CD14-positive monocyte (primary cell): ENCODE measurements around the gene GAS6. TPM values are rescaled to one million over a fixed set of nuclear protein-coding genes. Genes with fewer than 3 reads are reported as not detected.

Source experiments
- DNase-seq, 3 donors: peaks; one replicate each; pipeline ENCODE4 v3.0.0-alpha.2; 2011 to 2022
- H2AFZ ChIP-seq: 2 replicates; pipeline ENCODE4 v1.6.0; 2012; ENCODE audit warnings: mild to moderate bottlenecking, low read depth, low read length, inconsistent platforms; ENCODE audit not compliant: insufficient read depth, poor library complexity, severe bottlenecking
- H3K27ac ChIP-seq, 2 donors: 1 replicate in 1 of 2; 2 replicates in 1 of 2; pipeline ENCODE4 v1.5.1; 2012 to 2013; ENCODE audit warnings: low read length in 2 of 2, control low read depth in 1 of 2, inconsistent platforms in 1 of 2, low read depth in 1 of 2, mild to moderate bottlenecking in 1 of 2
- H3K27me3 ChIP-seq, 2 donors: one replicate each; pipeline versions ENCODE4 v1.6.0 to v1.6.1; 2011 to 2013; ENCODE audit warnings: low read length in 2 of 2; ENCODE audit not compliant: control insufficient read depth in 2 of 2, insufficient read depth in 2 of 2
- H3K36me3 ChIP-seq, 2 donors: replicated peaks in 1 of 2; 1 replicate in 1 of 2; 2 replicates in 1 of 2; pipeline versions ENCODE4 v1.5.1 to v1.6.1; 2012 to 2013; ENCODE audit warnings: low read length in 2 of 2, control low read depth in 1 of 2, inconsistent platforms in 1 of 2, mild to moderate bottlenecking in 1 of 2; ENCODE audit not compliant: insufficient read depth in 2 of 2, control insufficient read depth in 1 of 2
- H3K4me1 ChIP-seq, 2 donors: 1 replicate in 1 of 2; 2 replicates in 1 of 2; pipeline versions ENCODE4 v1.5.1 to v1.6.1; 2012 to 2013; ENCODE audit warnings: low read length in 2 of 2, control low read depth in 1 of 2, inconsistent platforms in 1 of 2, mild to moderate bottlenecking in 1 of 2, moderate library complexity in 1 of 2; ENCODE audit not compliant: insufficient read depth in 2 of 2, control insufficient read depth in 1 of 2
- H3K4me2 ChIP-seq: replicated peaks from 2 replicates; pipeline ENCODE3; 2012; ENCODE audit warnings: low read length, moderate library complexity, mild to moderate bottlenecking; ENCODE audit not compliant: poor library complexity, severe bottlenecking; ENCODE audit errors: extremely low read depth
- H3K4me3 ChIP-seq, 3 experiments: fragments of 200-600 bp in 1 of 3; sonication (generic) in 1 of 3; replicated peaks in 1 of 3; 1 replicate in 2 of 3; 2 replicates in 1 of 3; pipeline ENCODE4 v1.5.1; 2011 to 2013; ENCODE audit warnings: low read length in 3 of 3, mild to moderate bottlenecking in 3 of 3, control low read depth in 2 of 3, low read depth in 2 of 3, inconsistent platforms in 1 of 3, moderate library complexity in 1 of 3
- H3K79me2 ChIP-seq: 2 replicates; pipeline ENCODE4 v1.6.0; 2012; ENCODE audit warnings: mild to moderate bottlenecking, control low read depth, inconsistent platforms, low read length, moderate library complexity; ENCODE audit not compliant: insufficient read depth
- H3K9ac ChIP-seq: 2 replicates; pipeline ENCODE4 v1.6.0; 2017; ENCODE audit warnings: low read length, mild to moderate bottlenecking; ENCODE audit not compliant: insufficient read depth, poor library complexity, severe bottlenecking
- H3K9me3 ChIP-seq, 2 donors: replicated peaks in 1 of 2; 1 replicate in 1 of 2; 2 replicates in 1 of 2; pipeline versions ENCODE4 v1.5.1 to v1.6.1; 2012 to 2013; ENCODE audit warnings: low read length in 2 of 2, control low read depth in 1 of 2; ENCODE audit not compliant: control insufficient read depth in 1 of 2, insufficient read depth in 1 of 2
- H4K20me1 ChIP-seq: 2 replicates; pipeline ENCODE4 v1.6.0; 2012; ENCODE audit warnings: mild to moderate bottlenecking, low read length, control low read depth, moderate library complexity; ENCODE audit not compliant: insufficient read depth
- H3K27ac Mint-ChIP-seq, 7 donors: one replicate each; pipeline ENCODE4 v1.8.0; 2020; ENCODE audit warnings: mild to moderate bottlenecking in 7 of 7, mixed read lengths in 7 of 7, moderate library complexity in 6 of 7, inconsistent platforms in 2 of 7
- H3K27me3 Mint-ChIP-seq, 3 donors: one replicate each; pipeline ENCODE4 v1.8.0; 2021 to 2022; ENCODE audit warnings: low read depth in 3 of 3, mild to moderate bottlenecking in 3 of 3, mixed read lengths in 3 of 3, moderate library complexity in 3 of 3, inconsistent platforms in 1 of 3
- H3K36me3 Mint-ChIP-seq, 2 donors: one replicate each; pipeline ENCODE4 v1.8.0; 2020; ENCODE audit warnings: mixed read lengths in 2 of 2, inconsistent platforms in 1 of 2, mild to moderate bottlenecking in 1 of 2
- H3K4me1 Mint-ChIP-seq: one replicate; pipeline ENCODE4 v1.8.0; 2020; ENCODE audit warnings: mild to moderate bottlenecking, mixed read lengths
- H3K4me3 Mint-ChIP-seq, 2 donors: one replicate each; pipeline ENCODE4 v1.8.0; 2020; ENCODE audit warnings: mild to moderate bottlenecking in 2 of 2, mixed read lengths in 2 of 2, moderate library complexity in 1 of 2
- H3K9me3 Mint-ChIP-seq, 7 donors: one replicate each; pipeline ENCODE4 v1.8.0; 2020 to 2022; ENCODE audit warnings: mixed read lengths in 7 of 7, mild to moderate bottlenecking in 6 of 7, moderate library complexity in 6 of 7, inconsistent platforms in 2 of 7
- WGBS: methylation state at CpG from one replicate; pipeline ENCODE4 v1.1.5; 2013; ENCODE audit warnings: missing lambda C conversion rate; ENCODE audit not compliant: insufficient coverage; 5-methylcytosine and 5-hydroxymethylcytosine counted together
- intact Hi-C, 2 donors: fragments of 100-400 bp; cut with micrococcal nuclease; formaldehyde crosslinking; loops; one replicate each; pipeline versions ENCODE4 v1.15.0 to v1.15.1; 2023
- polyA plus RNA-seq, 3 donors: library from polyadenylated mRNA; depleted of rRNA in 1 of 3; unstranded in 2 of 3; stranded (reverse) in 1 of 3; fragments of 300-500 nt in 2 of 3; fragments of >200 nt in 1 of 3; fragmentation: Illumina TruSeq in 2 of 3; gene quantifications; 1 replicate in 2 of 3; 2 replicates in 1 of 3; pipeline ENCODE4 v1.2.3, GENCODE V29; 2012 to 2021
- TF ChIP-seq, protein P1 (sequence below): fragments of 200-600 bp; IDR thresholded peaks from one replicate; pipeline ENCODE4 v1.8.0; 2022; ENCODE audit warnings: antibody characterized with exemption, mild to moderate bottlenecking

The GAS6 gene
- polyA plus RNA-seq, 3 donors: 1.8 to 7.5 (median 1.9) TPM

DNA sequence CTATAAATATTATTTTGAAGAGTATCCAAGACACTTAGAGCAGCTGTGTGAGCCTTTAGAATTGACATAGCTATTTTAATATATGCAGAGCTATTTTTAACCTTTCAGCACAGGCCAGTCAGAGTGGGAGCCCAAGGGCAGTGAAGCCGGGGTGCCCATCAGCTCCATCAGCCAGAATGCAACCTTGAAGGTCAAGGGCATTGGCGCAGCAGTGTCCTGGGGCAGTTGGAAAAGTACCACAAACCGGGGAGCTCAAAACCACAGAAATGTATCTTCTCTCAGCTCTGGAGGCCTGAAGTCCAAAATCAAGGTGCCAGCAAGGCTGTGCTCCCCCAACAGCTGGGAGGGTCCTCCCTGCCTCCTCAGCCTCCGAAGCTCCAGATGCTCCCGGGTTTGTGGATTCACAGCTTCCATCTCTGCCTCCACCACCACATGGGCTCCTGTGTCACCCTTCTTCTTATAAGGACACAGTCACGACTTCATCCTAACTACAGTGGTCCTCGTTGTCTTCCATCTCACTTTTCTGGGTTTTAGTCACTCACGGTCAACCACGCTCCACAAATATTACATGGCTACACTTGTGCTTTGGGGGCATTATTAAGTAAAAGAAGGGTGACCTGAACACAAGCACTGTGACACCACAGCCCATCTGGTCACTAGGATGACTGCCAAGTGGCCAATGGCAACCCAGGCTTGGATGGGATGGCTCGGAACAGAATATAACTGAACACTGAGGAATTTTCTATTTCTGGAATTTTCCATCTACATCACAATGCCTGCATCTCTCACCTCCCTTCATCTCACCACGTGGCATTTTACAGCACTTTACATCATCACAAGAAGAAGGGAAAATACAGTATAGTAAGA, 15.9 kb upstream of the GAS6 start:
- Histone ChIP-seq H3K4me3 (no peak overlapping the region), H3K9me3 (peaks cover 0 to 13% of the 10 kb centered on the region in 2 donors), H4K20me1 (no peaks in the 10 kb centered on the region), H3K79me2 (no peaks in the 10 kb centered on the region), H3K4me1 (no peaks in the 10 kb centered on the region), H3K36me3 (no peaks in the 10 kb centered on the region), H3K27me3 (no peaks in the 10 kb centered on the region), H3K9ac (no peak overlapping the region), H2AFZ (no peak overlapping the region), H3K4me2 (no peak overlapping the region), H3K27ac (no peak overlapping the region)
- intact Hi-C loops: no loop called here
- no peak for DNase-seq
- Mint-ChIP-seq H3K36me3 (no peaks in the 10 kb centered on the region), H3K9me3 (peaks cover 0 to 14% (median 5%) of the 10 kb centered on the region in 7 donors), H3K27ac (no peak overlapping the region), H3K27me3 (peaks cover 10 to 21% (median 13%) of the 10 kb centered on the region in 3 donors), H3K4me1 (no peaks in the 10 kb centered on the region), H3K4me3 (no peak overlapping the region)
- 92% methylated on average over 6 of the region's 11 CpGs for WGBS
- TF ChIP-seq, protein P1, sequence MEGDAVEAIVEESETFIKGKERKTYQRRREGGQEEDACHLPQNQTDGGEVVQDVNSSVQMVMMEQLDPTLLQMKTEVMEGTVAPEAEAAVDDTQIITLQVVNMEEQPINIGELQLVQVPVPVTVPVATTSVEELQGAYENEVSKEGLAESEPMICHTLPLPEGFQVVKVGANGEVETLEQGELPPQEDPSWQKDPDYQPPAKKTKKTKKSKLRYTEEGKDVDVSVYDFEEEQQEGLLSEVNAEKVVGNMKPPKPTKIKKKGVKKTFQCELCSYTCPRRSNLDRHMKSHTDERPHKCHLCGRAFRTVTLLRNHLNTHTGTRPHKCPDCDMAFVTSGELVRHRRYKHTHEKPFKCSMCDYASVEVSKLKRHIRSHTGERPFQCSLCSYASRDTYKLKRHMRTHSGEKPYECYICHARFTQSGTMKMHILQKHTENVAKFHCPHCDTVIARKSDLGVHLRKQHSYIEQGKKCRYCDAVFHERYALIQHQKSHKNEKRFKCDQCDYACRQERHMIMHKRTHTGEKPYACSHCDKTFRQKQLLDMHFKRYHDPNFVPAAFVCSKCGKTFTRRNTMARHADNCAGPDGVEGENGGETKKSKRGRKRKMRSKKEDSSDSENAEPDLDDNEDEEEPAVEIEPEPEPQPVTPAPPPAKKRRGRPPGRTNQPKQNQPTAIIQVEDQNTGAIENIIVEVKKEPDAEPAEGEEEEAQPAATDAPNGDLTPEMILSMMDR: no peak

DNA sequence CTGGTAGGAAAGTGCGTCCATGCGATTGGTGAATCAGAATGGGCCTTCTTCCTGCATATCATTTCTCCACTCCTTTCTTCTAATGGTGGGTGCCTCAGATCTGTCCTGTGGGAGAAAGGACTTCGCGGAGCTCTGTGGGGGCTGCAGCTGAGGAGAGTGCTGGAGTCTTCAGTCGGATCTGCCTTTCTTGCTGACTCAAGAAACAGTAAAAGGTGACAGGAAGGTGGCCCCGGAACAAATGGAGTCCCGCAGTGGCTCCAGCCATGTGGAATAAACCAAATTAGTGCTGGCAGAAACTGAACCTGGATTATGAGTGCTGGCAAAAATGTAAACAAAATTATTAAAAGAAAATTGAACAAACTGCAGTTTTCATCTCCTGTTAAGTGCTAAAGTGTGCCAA, 15.1 kb upstream of the GAS6 start:
- Mint-ChIP-seq H3K4me1 (no peaks in the 10 kb centered on the region), H3K9me3 (peaks cover 0 to 18% (median 5%) of the 10 kb centered on the region in 7 donors), H3K27me3 (peaks cover 10 to 24% (median 14%) of the 10 kb centered on the region in 3 donors), H3K36me3 (no peaks in the 10 kb centered on the region), H3K27ac (no peak overlapping the region), H3K4me3 (no peak overlapping the region)
- Histone ChIP-seq H3K9ac (no peak overlapping the region), H3K27me3 (no peaks in the 10 kb centered on the region), H4K20me1 (no peaks in the 10 kb centered on the region), H3K27ac (no peak overlapping the region), H3K36me3 (no peaks in the 10 kb centered on the region), H3K4me1 (no peaks in the 10 kb centered on the region), H3K79me2 (no peaks in the 10 kb centered on the region), H3K4me2 (no peak overlapping the region), H3K9me3 (peaks cover 0 to 19% of the 10 kb centered on the region in 2 donors), H2AFZ (no peak overlapping the region), H3K4me3 (no peak overlapping the region)
- no peak for DNase-seq
- 100% methylated on average over 3 of the region's 7 CpGs for WGBS
- intact Hi-C loops: no loop called here
- TF ChIP-seq, protein P1: no peak
